Ovary (tissue), 3 donors: ENCODE data around the gene PGBD4.
"Not testable (repeated sequence)": the region's sequence is repeated elsewhere in the genome, so short reads cannot be mapped to it uniquely, and the experiment has no call there.

Experiments
- CTCF ChIP-seq, 3 donors: fragments of 450-650 bp in 2 of 3; fragments of 200-600 bp in 1 of 3; IDR thresholded peaks; one replicate each; pipeline versions ENCODE4 v1.5.1 to v1.8.0; 2016 to 2022; ENCODE audit warnings: antibody characterized with exemption in 3 of 3, mild to moderate bottlenecking in 1 of 3
- EP300 ChIP-seq: sonication (generic); formaldehyde crosslinking; IDR thresholded peaks from one replicate; pipeline ENCODE4 v1.6.1; 2017; ENCODE audit warnings: antibody characterized with exemption
- POLR2A ChIP-seq: fragments of 450-650 bp; IDR thresholded peaks from one replicate; pipeline ENCODE4 v1.6.1; 2017; ENCODE audit warnings: antibody characterized with exemption, mild to moderate bottlenecking, moderate library complexity
- donor health status: DM: no; HTN: no; CAD: no.

GRCh38 chr15:34120420-34120819, 18.5 kb downstream of the PGBD4 start:
- TF ChIP-seq CTCF (IDR thresholded peaks at IDR 0.05); POLR2A; EP300: not testable (repeated sequence)
